GM21723 (cell line): ENCODE results near the gene NCOA6.
"Not testable (repeated sequence)": the region's sequence is repeated elsewhere in the genome, so short reads cannot be mapped to it uniquely, and the experiment has no call there.

ENCODE experiments used
- ATAC-seq: cut with Tn5 transposase; IDR thresholded peaks from one replicate; pipeline ENCODE4 v1.9.1; 2021; ENCODE audit warnings: mild to moderate bottlenecking, moderate library complexity; ENCODE audit not compliant: unreplicated experiment

Gene NCOA6

DNA sequence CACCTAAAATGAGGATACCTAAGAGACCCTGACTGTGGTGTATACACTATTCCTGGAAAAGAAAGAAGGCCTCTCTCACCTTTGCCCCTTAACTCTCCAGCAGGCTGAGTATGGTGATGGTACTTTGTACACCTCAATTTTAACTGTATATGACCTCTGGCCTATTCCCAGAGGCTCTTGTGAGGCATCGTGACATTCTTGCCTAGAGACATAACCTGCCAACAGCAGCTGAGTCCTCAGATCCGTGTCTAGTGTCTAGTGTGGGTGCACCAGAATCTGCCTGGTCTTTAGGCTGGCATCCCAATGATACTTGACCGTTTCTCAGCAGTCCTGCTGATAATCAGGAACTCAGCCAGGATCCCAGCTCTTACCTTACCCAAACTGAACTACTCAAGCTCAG, 101.3 kb downstream of the NCOA6 start:
- no peak for ATAC-seq

DNA sequence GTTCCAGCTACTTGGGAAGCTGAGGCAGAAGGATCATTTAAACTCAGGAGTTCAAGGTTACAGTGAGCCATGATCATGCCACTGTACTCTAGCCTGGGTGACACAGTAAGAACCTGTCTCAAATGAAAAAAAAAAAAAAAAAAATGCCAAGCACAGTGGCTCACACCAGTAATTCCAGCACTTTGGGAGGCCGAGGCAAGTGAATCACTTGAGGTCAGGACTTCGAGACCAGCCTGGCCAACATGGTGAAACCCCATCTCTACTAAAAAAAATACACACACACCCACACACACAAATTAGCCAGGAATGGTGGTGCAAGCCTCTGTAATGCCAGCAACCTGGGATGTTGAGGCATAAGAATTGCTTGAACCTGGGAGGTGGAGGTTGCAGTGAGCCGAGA, 102.9 kb downstream of the NCOA6 start:
- not testable (repeated sequence) for ATAC-seq

DNA sequence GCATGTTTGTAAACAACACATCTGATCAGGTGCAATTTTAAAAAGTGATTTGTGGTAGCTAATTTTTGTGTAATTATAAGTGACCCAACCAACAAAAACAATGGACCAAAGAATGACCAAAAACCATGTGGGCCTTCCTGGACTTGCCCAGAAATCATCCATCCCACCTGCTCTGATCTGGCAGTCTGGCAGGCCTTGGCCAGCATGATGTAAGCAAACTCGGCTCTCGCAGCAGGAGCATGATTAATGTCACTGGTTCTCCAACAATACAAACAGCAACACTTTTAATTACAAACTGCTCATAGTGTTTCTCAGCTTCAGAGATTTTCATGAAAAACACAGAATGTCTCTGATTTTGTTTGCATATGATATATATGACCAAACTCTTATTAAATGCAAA, 105.2 kb downstream of the NCOA6 start:
- ATAC-seq: no peak

DNA sequence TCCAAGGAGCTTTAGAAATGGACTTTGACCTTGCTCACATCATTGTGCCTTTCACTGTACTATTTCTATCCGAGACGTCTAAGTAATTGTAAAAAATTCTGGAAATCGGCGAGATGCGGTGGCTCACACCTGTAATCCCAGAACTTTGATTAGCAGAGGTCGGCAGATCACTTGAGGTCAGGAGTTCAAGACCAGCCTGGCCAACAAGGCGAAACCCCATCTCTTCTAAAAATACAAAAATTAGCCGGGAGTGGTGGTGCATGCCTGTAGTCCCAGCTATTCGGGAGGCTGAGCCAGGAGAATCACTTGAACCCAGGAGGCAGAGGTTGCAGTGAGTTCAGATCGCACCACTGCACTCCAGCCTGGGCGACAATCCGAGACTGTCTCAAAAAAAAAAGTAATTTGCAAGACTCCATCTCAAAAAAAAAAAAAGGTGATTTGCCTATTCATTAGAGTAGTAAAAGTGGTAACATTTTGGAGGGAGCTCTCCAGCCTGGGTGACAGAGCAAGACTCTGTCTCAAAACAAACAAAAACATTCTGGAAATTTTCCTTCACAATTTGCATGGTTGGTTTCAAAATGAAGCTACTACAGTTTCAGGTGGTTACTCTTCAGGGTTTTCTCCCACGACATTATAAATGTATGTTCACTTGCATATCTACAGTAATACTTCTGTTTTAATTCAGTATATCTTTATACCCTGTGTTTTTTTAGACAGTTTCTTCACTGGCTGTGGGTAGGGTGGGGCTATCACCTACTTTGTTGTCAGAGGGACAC, 106.0 kb downstream of the NCOA6 start:
- ATAC-seq: peak; percentile 85

DNA sequence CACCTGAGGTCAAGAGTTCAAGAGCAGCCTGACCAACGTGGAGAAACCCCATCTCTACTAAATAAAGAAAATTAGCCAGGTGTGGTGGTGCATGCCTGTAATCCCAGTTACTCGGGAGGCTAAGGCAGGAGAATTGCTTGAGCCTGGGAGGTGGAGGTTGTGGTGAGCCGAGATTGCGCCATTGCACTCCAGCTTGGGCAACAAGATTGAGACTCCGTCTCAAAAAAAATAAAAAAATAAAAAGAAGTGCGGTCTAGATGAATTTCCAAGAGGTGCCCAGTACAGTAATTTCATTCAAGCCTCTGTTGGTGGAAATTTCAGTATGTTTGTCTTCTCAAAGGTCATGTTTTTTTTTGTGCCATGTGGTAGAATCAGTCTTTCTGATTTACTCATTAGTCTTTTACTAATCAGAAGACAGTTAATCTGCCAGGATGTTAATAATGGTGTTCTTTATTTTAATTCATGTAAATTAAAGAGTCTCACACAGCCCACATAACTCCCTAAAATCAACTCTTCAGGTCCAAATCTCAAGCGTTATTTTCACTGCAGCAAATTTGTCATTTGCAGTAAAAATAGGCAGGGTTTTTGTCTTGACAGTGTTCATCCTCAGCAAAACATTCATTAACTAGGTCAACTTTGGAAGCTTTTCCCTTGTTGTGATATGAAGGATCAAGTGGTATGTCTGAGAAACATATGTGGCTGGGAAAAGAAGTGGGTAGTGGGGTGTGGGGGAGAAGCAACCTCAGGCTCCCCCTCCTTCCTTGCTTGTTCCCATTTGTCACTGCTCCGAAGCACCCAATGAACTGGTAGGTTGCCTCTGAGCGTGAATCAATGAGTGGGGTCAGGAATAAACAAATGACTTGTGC, 108.0 kb downstream of the NCOA6 start:
- ATAC-seq: no peak

DNA sequence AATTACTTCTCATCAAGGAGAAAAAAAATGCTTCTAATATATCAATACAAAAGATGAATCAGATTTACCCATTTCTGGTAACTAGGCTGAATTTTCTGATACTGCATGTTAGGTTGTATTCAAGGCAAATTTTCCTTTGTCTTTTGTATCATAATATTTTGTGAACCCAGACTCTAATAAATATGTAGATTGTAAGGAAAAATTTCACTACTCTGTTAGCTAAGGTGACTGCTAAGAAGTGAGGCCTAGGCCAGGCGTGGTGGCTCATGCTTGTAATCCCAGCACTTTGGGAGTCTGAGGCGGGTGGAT, 108.6 kb downstream of the NCOA6 start:
- ATAC-seq: no peak

DNA sequence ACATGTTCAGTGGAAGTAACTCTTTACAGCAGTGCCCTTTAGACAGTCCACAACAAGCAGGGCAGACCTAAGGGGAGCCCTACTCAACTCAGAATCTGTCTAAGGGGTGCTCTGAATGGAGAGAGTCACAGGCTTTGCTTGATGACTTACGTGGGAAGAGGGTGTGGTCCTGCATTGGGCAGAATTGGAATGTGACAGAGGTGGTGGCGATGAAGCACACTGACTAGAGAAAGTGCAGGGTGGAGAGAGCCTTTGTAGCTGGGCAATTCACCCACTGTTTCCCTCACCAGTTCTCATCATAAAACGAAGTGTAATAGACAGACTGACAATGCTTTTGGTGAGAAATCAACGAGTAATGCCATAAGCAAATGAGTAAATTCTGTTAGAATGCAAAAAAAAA, 110.1 kb downstream of the NCOA6 start:
- no peak for ATAC-seq

DNA sequence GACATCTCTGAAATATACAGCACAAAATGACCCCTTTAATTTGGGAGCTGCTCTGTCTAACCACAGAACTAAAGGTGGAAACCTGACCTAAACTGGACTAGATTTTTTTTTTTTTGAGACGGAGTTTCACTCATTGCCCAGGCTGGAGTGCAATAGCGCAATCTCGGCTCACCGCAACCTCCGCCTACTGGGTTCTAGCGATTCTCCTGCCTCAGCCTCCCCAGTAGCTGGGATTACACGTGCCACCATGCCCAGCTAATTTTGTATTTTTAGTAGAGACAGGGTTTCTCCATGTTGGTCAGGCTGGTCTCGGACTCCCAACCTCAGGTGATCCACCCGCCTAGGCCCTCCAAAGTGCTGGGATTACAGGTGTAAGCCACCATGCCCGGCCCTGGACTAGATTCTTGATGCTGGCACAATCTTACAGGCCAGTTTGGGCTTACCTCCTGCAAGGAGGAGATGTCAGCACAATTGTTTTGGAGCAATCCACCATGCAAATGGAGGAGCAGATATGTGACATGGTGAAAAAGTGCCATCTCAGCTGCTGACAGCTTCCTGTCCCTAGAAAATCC, 111.4 kb downstream of the NCOA6 start:
- ATAC-seq: not testable (repeated sequence)

DNA sequence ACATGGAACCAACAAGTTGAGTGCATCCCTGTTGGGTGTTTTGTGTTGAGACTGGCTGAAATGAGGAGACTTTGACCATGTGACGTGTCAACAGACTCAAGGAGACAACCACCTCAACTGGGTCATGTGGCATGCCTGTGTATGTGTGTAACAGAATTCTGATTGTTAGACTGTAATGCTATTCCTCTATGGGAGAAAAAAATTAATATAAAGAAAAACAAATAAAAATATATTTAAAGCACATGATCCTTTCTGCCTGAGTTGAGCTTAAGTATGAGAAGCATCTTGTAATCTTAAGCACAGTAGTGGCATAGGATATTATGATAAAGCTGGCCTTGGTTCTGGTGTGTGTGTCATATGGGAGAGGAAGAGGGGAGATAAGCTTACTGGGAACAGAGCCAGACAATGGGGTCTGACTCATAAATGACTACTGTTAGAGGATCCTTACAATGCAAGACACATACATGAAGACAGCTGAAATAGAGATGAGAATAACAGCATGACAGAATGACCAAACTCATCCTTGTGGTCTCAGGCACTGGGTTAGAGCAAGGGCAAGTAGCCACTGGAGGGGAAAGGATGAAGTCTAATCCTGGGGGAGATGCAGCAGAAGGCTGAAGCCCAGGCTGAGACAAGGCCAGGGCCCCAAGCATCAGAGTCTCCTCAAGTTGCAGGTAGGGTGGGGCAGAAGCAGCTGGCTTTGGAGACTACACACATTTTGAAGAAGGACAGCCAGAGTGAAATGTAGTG, 112.1 kb downstream of the NCOA6 start:
- ATAC-seq: no peak

DNA sequence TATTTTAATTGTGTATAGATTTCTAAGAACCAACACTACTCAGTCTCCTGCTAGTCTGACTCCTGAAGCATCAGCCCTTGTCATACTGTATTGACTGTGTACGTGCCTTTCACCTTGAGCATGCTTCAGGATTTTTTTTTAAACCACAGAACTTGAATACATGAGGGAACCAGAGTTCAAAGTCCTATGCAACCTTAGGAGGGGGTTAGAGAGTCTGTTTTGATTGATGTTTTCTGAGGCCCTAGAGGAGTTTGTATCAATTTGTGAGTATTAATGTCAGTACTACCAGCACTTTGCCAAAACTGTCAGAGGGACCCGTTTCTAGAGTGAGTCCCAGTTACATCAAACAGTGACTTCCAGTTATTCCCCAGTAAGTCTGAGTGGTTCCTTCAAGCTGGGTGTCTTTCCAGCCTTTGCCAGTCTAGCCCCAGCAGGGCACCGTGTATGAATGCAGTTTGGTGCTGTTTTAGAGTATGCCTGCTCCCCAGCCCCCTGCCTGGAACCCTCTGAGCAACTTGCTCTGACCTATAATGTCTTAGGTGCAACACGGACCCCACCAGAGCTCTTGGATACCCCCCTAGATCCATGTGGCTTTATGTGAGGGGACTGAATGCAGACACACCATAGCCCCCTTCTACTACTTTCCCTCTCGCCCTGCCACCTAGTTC, 112.8 kb downstream of the NCOA6 start:
- ATAC-seq: no peak

DNA sequence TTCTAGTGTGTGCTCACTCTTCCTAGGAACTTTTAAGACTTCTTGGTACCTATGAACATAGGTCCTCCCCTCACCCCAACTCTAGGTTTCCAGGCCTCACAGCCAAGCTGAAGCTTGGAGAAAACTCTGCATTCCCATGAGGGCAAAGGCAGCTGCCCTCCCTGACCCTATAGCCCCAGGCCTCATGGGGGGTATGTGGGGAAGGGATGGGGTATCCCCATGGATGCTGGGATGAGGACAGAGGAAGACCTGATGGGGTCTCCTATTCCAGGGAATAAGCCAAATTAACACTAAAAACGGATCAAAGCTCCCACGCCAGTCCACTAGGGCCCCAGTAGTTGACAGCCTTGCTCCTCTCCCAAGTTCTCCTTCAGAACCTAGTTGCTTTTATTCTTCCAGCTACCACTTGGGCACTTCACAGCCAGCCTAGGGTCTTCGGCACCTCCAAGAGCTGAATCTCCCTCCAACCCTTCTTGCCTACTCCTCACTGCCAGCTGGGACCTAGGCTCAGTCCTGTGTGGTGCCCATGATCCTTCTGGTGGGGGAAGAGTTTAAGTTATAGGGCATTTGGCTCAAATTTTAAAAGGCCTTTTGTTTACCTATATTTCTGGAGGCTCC, 113.5 kb downstream of the NCOA6 start:
- ATAC-seq: no peak

DNA sequence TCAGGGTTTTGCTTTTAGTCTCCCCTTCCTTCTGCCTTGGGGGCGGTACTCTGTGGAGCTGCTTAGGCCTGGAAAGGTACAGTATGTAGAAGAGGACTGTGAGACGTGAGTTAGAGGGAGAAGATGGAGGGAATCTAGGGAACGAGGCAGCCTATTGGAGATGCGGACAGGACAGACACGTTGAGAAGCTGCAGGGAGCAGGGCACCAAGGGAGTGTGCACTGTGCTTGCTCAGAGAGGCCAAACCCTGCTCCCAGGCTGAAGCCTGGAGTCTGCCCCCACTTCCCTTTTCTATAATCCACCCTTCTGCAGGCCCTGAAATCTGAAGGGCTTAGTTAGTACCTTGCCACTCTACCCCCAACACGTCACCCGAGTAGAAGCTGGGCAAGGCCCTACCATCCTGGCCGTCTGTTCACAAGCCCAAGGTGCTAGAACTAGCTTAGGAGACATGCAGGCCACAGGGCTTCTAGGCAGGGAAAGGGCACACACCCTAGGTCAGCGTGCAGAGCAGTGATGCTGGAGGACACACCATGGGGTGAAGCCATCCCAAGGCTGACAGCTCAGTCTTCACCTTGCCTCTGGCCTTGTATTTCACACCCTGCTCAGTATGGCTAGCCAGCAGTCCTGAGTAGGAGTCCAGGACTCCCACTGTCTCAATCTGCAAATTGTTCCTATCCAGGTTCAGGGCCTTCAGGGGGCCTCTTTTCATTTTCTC, 114.4 kb downstream of the NCOA6 start:
- no peak for ATAC-seq

DNA sequence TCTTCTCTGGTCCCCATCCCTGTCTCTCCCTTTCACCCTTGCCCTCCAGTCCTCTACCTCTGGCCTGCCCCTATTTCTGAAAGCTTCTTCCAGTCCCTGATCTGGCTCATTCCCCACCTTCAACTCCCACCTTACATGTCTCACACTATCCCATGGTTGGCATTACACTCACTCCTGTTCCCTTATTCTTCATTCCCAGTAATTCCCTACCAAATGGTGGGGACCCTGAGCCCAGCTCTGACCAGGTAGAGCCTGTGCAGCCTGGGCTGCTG, 114.9 kb downstream of the NCOA6 start:
- no peak for ATAC-seq

DNA sequence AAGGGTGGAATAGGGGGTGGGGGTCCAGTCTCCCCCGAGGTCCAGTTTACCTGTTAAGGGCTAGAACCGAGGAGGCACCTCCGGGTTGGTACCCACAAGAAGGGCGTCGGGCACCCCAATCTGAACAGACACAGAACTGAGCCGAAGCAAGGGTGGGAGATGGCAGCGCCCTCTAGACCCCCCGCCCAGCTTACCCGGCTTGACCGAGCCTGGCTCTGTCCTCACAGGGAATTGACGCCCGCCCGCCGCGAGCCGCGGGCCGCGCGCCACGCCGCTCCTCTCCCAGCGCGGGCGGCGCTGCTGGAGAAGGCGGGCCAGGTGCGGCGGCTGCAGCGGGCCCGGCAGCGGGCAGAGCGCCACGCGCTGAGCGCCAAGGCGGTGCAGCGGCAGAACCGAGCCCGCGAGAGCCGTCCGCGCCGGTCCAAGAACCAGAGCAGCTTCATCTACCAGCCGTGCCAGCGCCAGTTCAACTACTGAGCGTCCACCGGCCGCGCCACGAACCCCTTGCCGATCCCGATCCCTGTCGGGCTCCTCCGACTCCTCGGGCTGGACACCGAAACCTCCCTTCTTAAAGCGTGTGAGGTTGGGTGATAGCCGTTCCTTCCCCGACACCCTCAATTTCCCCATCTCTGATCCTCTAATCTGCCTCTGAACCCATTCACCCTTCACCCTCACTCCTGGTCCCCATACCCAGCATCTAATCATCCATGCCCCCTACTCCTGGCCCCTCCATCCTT, 115.5 kb downstream of the NCOA6 start:
- ATAC-seq: peak; percentile 34

DNA sequence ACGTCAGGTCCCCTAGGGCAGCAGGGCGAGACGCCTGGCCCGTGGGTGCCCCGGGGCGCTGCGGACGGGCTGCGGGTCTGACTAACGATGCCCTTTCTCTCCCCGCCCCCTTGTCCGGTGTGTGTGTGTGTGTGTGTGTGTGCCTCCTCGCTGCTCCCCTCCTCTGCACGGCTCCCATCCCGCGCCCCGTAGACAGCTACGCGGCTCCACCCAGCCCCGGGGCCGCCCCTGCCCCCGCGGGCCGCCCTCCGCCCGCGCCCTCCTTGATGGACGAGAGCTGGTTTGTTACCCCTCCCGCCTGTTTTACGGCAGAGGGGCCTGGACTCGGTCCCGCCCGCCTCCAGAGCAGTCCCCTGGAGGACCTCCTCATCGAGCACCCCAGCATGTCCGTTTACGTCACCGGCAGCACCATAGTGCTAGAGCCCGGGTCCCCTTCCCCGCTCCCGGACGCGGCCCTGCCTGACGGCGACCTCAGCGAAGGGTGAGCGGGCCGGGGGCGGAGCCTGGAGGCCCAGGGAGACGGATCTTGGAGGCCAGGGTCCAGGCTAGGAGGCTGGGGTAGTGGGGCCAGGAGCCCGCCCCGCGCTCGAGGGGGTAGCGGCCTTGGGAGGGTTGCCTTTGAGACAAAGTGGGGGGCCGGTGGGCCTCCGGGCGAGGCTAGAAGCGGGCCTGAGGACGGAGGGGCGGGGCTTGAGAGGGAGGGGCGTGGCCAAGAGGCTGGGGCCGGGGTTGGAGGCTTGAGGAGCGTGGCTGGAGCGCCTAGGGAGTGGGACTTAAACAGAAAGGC, 116.2 kb downstream of the NCOA6 start:
- ATAC-seq: peak; percentile 52

DNA sequence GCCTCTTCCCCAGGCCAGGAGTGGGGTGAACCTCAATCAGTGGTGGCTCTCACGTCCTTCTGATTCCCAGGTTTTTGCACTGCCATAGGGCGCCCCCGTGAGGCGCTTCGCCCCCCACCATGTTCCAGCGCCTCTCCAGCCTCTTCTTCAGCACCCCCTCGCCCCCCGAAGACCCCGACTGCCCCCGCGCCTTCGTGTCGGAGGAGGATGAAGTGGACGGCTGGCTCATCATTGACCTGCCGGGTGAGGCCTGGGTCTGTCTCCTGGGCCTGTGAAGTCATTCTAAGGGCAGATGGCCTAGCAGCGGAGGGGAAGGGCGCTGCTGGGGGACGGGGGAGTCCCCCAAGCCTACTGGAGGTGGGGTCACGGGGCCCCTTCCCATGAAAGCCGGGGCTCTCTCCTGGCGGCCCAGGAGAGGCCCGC, 116.8 kb downstream of the NCOA6 start:
- ATAC-seq: peak; percentile 29

DNA sequence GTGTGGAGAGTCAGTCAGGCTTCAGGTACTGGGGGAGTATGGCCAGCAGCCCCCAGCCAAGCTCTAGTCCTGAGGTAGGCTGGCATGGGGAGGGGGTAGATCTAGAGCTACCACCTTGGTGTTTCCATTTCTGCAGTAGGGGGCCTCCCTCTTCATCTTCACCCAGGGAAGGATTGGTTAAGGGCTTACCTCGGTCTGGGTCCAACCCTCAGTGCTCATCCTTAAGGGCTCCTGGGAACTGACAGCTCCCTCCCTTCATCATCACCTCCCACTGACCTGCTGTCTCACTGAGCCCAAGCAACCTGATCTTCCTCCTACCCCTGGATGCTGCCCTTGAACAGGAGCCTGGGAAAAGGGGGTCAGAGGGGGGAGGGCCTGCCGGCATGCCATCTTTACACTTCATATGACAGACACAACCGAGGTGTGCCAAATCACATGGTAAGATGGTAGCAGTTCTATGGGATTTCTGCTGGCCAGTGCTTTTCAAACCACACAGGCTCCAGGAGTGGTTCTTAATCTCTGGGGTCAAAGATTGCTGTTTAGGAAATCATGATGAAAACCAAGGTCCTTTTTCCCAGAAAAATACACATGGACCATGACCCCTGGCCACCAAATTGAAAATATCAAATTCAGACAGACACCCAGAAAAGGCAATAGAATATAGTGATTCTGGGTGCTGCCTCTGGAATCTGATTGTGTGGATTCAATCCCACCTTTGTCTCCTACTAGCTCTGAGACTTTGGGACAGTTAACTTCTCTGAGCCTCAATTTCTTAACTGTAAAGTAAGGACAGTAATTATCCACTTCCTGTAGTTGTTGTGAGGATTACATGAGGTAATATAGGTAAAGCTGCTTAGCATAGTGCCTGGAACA, 118.3 kb downstream of the NCOA6 start:
- ATAC-seq: no peak
